K562 (cell line): ENCODE measurements around the gene PBXIP1. TPM values are rescaled to one million over a fixed set of nuclear protein-coding genes. Genes with fewer than 3 reads are reported as not detected.

ENCODE experiments used
- BRD4 ChIP-seq: fragments of 200-600 bp; sonication (generic); IDR thresholded peaks from 2 replicates; pipeline ENCODE4 v1.6.1; 2017; ENCODE audit warnings: inconsistent platforms
- KLF13 ChIP-seq: fragments of 450-650 bp; IDR thresholded peaks from 2 replicates; pipeline ENCODE4 v1.6.1; 2016; ENCODE audit warnings: missing genetic modification characterization, low read depth, mild to moderate bottlenecking, missing compliant biosample characterization, moderate library complexity, borderline replicate concordance
- MECOM ChIP-seq: fragments of 250-450 bp; sonication (Bioruptor Pico); IDR thresholded peaks from 2 replicates; pipeline ENCODE4 v1.8.0; 2022; ENCODE audit warnings: inconsistent platforms
- MEIS2 ChIP-seq: fragments of 450-650 bp; IDR thresholded peaks from 2 replicates; pipeline ENCODE4 v1.6.1; 2014; ENCODE audit warnings: mild to moderate bottlenecking; ENCODE audit not compliant: partially characterized antibody
- PYGO2 ChIP-seq: fragments of 450-650 bp; IDR thresholded peaks from 2 replicates; pipeline ENCODE4 v1.6.1; 2016; ENCODE audit warnings: mild to moderate bottlenecking, missing genetic modification characterization, moderate library complexity, missing compliant biosample characterization
- RUNX1 ChIP-seq: sonication (generic); IDR thresholded peaks from 2 replicates; pipeline ENCODE4 v1.6.1; 2016; ENCODE audit warnings: antibody characterized with exemption, low read depth
- TBP ChIP-seq: optimal IDR thresholded peaks from 2 replicates; pipeline ENCODE3; 2011; ENCODE audit warnings: low read depth, low read length, improper control_type of control experiment
- ZEB2 ChIP-seq: fragments of 450-650 bp; IDR thresholded peaks from 2 replicates; pipeline ENCODE4 v1.6.1; 2016
- ZNF444 ChIP-seq: fragments of 250-450 bp; sonication (Bioruptor Pico); IDR thresholded peaks from 2 replicates; pipeline ENCODE4 v1.4.0; 2020; ENCODE audit warnings: mild to moderate bottlenecking, moderate library complexity
- polyA plus RNA-seq, 8 experiments: library from polyadenylated mRNA; depleted of rRNA in 4 of 8; stranded (reverse) in 5 of 8; unstranded in 3 of 8; fragments of >200 nt; fragmentation: Nextera tagmentation in 2 of 8; fragmentation: Illumina TruSeq in 1 of 8; extraction: Ambion mirVana in 2 of 8; extraction: Trizol in 1 of 8; gene quantifications; 2 replicates each; pipeline versions ENCODE4 v1.2.1 to v1.2.3, GENCODE V29; 2011 to 2014; ENCODE audit warnings: inconsistent platforms in 1 of 8, missing spikeins in 1 of 8
- total RNA-seq, 7 experiments: library from RNA; depleted of rRNA in 6 of 7; stranded (reverse); fragments of >200 nt in 6 of 7; fragmentation: Illumina TruSeq in 2 of 7; extraction: Trizol in 2 of 7; gene quantifications; 2 replicates each; pipeline versions ENCODE4 v1.2.1 to v1.2.3, GENCODE V29; 2011 to 2021; ENCODE audit warnings: low replicate concordance in 1 of 7
- TF ChIP-seq, protein P1 (sequence below): fragments of 450-650 bp; formaldehyde crosslinking; IDR thresholded peaks from 2 replicates; pipeline ENCODE4 v1.4.0; 2022; ENCODE audit warnings: missing genetic modification characterization
- TF ChIP-seq, protein P2 (sequence below), 2 experiments: fragments of 450-650 bp in 1 of 2; sonication (generic) in 1 of 2; formaldehyde crosslinking in 1 of 2; IDR thresholded peaks; 2 replicates each; pipeline versions ENCODE4 v1.7.1 to v1.9.0; 2016 to 2022; ENCODE audit warnings: inconsistent platforms in 1 of 2, mild to moderate bottlenecking in 1 of 2, missing genetic modification reagents in 1 of 2
- TF ChIP-seq, protein P3 (sequence below): fragments of 250-450 bp; sonication (Bioruptor Pico); IDR thresholded peaks from 2 replicates; pipeline ENCODE4 v1.5.0; 2021; ENCODE audit warnings: mild to moderate bottlenecking, moderate library complexity
- TF ChIP-seq, protein P4 (sequence below): fragments of 250-450 bp; sonication (Bioruptor Pico); IDR thresholded peaks from 2 replicates; pipeline ENCODE4 v1.9.0; 2021; ENCODE audit warnings: mild to moderate bottlenecking

PBXIP1 gene
- total and polyA plus RNA-seq, 9 of the 15 experiments (the other 6 are each of a cell fraction or from before 2014, with no cell fraction given), result 0.13 to 8.3 (median 5.8) TPM

DNA sequence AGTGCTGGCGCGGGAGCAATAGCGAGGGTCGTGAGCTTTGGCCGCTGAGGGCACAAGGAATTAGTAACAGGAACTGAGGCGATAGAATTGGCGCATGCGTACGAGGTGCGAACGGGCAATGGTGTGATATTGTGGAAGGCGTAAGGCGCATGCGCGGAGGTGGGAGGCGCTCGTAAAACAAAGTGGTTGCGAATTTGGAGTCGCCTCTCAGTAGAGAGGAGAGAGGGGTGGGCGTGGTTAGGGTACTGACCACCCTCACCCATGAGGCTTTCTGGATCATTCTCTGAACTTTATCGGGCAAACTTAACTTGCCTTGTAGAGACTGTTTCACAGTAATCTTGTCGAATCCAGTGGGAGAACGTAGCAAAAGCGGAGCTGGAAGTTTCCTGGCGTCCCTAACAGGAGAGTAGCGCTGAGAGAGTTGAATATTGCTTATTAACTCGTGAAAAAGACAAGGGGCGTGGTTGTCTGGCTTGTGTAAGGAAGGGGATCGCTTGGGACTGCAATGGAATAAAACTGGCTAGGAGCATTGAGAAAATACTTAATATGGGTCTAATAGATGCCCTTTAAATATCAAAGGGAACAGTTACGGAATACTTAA, 19.0 kb upstream of the PBXIP1 start (continued):
- TF ChIP-seq, protein P1, sequence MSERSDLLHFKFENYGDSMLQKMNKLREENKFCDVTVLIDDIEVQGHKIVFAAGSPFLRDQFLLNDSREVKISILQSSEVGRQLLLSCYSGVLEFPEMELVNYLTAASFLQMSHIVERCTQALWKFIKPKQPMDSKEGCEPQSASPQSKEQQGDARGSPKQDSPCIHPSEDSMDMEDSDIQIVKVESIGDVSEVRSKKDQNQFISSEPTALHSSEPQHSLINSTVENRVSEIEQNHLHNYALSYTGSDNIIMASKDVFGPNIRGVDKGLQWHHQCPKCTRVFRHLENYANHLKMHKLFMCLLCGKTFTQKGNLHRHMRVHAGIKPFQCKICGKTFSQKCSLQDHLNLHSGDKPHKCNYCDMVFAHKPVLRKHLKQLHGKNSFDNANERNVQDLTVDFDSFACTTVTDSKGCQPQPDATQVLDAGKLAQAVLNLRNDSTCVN (CRISPR knock-in tag), result peak; percentile 46
- TF ChIP-seq, protein P2, sequence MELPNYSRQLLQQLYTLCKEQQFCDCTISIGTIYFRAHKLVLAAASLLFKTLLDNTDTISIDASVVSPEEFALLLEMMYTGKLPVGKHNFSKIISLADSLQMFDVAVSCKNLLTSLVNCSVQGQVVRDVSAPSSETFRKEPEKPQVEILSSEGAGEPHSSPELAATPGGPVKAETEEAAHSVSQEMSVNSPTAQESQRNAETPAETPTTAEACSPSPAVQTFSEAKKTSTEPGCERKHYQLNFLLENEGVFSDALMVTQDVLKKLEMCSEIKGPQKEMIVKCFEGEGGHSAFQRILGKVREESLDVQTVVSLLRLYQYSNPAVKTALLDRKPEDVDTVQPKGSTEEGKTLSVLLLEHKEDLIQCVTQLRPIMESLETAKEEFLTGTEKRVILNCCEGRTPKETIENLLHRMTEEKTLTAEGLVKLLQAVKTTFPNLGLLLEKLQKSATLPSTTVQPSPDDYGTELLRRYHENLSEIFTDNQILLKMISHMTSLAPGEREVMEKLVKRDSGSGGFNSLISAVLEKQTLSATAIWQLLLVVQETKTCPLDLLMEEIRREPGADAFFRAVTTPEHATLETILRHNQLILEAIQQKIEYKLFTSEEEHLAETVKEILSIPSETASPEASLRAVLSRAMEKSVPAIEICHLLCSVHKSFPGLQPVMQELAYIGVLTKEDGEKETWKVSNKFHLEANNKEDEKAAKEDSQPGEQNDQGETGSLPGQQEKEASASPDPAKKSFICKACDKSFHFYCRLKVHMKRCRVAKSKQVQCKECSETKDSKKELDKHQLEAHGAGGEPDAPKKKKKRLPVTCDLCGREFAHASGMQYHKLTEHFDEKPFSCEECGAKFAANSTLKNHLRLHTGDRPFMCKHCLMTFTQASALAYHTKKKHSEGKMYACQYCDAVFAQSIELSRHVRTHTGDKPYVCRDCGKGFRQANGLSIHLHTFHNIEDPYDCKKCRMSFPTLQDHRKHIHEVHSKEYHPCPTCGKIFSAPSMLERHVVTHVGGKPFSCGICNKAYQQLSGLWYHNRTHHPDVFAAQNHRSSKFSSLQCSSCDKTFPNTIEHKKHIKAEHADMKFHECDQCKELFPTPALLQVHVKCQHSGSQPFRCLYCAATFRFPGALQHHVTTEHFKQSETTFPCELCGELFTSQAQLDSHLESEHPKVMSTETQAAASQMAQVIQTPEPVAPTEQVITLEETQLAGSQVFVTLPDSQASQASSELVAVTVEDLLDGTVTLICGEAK (IDR thresholded peaks at IDR 0.05), result no peak
- TF ChIP-seq, protein P2 (CRISPR knock-in tag; IDR thresholded peaks at IDR 0.05), result peak; percentile 22; the same call in 1 of the 2 replicates
- TF ChIP-seq, protein P3, sequence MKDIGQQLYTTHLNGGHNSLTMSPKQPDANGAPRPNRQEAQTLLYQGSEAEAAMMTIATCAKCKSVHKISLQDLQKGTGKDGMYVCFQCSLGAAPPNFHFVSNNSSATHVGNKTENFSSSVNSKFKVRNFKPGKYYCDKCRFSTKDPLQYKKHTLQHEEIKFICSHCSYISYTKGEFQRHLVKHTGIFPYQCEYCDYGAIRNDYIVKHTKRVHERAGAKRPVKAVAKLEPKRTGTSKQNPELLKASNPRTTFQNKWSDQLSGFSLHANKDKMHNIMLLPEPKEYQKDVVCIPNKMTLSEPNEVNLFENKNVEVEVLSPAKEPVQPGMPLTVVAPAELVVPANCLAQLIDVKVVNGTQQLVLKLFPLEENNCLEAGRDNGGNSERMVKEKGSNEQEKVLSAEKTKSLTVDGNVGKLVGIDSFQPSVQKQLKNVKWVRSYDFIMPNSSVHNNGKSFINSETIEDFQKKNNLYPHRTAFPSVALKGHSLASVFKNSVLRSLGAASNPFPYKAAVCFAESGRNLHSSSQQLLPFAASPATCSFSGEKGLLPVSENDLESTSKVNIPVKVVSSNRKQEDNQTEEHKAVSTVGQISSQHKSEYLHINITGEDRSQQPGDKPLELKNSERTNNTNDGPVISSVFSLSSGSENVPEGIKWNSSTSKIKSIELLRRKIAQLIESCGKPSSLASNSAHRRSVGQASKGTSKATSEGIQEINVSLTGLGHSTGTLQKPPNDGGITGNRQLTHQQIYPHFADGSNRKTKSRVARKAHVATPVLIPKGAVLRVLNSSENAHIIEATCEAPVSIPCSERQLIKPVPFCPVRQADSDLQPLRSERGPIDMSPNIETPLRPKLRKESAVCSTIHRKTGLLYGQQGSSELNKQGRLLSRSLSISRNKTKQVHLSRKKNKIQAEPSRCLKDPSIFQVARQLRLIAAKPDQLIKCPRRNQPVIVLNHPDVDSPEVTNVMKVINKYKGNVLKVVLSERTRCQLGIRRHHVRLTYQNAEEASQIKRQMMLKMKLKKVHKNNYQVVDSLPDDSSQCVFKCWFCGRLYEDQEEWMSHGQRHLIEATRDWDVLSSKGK, result no peak
- peak; percentile 86 for TF ChIP-seq TBP
- TF ChIP-seq MECOM (CRISPR knock-in tag), result no peak
- 0 out of 2 replicates have a peak, but pooled peaks have one; percentile 1 for TF ChIP-seq BRD4
- TF ChIP-seq KLF13 (tag), result peak; percentile 78
- no peak; the same call in 1 of the 2 replicates for TF ChIP-seq ZEB2
- TF ChIP-seq RUNX1, result no peak
- TF ChIP-seq PYGO2 (tag), result 0 out of 2 replicates have a peak, but pooled peaks have one; percentile 20
- TF ChIP-seq MEIS2, result peak; percentile 97
- TF ChIP-seq, protein P4, sequence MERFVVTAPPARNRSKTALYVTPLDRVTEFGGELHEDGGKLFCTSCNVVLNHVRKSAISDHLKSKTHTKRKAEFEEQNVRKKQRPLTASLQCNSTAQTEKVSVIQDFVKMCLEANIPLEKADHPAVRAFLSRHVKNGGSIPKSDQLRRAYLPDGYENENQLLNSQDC (CRISPR knock-in tag), result peak; percentile 88; the same call in 1 of the 2 replicates
- 0 out of 2 replicates have a peak, but pooled peaks have one; percentile 57 for TF ChIP-seq ZNF444 (CRISPR knock-in tag)
